Testis (tissue), 3 donors: Measurements from ENCODE around the gene C19orf81. TPM values are rescaled to one million over a fixed set of nuclear protein-coding genes. Genes with fewer than 3 reads are reported as not detected.
A peak's percentile ranks its signal among the peaks of the same experiment; 100 is the strongest.

Experiments used
- DNase-seq: peaks from one replicate; pipeline ENCODE4 v3.0.0-alpha.2; 2019
- H3K27ac ChIP-seq, 2 donors: fragments of 200-600 bp; sonication (generic); one replicate each; pipeline ENCODE4 v1.5.1; 2019
- H3K27me3 ChIP-seq: fragments of 200-600 bp; sonication (generic); one replicate; pipeline ENCODE4 v1.5.1; 2019
- H3K36me3 ChIP-seq: fragments of 200-600 bp; sonication (generic); one replicate; pipeline ENCODE4 v1.5.1; 2017; ENCODE audit warnings: low read depth; ENCODE audit errors: missing control alignments
- H3K4me1 ChIP-seq: fragments of 200-600 bp; sonication (generic); one replicate; pipeline ENCODE4 v1.5.1; 2019
- H3K4me3 ChIP-seq, 2 donors: fragments of 200-600 bp; sonication (generic); one replicate each; pipeline ENCODE4 v1.5.1; 2017 to 2019
- H3K9me3 ChIP-seq: fragments of 200-600 bp; sonication (generic); one replicate; pipeline ENCODE4 v1.5.1; 2017
- CTCF ChIP-seq, 3 experiments: fragments of 450-650 bp in 2 of 3; fragments of 200-600 bp in 1 of 3; sonication (generic) in 1 of 3; IDR thresholded peaks; one replicate each; pipeline ENCODE4 v1.5.1; 2016 to 2019; ENCODE audit warnings: antibody characterized with exemption in 3 of 3, mild to moderate bottlenecking in 2 of 3, moderate library complexity in 1 of 3
- POLR2A ChIP-seq: fragments of 450-650 bp; IDR thresholded peaks from one replicate; pipeline ENCODE4 v1.6.1; 2017; ENCODE audit warnings: antibody characterized with exemption, mild to moderate bottlenecking, moderate library complexity
- WGBS, 2 donors: methylation state at CpG; one replicate each; pipeline ENCODE4 v1.1.5; 2018; 5-methylcytosine and 5-hydroxymethylcytosine counted together
- intact Hi-C: fragments of 100-400 bp; cut with DNase I; formaldehyde crosslinking; loops from one replicate; pipeline ENCODE4 v1.15.1; 2023; ENCODE audit warnings: low total_unique reads
- polyA plus RNA-seq: library from polyadenylated mRNA; stranded (reverse); fragments of 350-450 nt; fragmentation: Illumina TruSeq; extraction: RNeasy Lipid Tissue Mini Kit (QIAGEN cat#74804); gene quantifications from one replicate; pipeline ENCODE4 v1.2.3, GENCODE V29; 2014; ENCODE audit warnings: low read depth, low replicate concordance; ENCODE audit not compliant: insufficient read depth
- total RNA-seq, 2 donors: library from RNA; depleted of rRNA; stranded (reverse); fragments of >200 nt; gene quantifications; one replicate each; pipeline ENCODE4 v1.2.3, GENCODE V29; 2016

The C19orf81 gene
- total and polyA plus RNA-seq, 3 donors from 2014 or later: 5.4 to 11.7 (median 10.2) TPM

GRCh38 chr19:50648659-50649058 is 586 bp upstream of the C19orf81 start:
- intact Hi-C loops: no loop called here
- H3K9me3 ChIP-seq: no peaks in the 10 kb centered on the region
- no peaks in the 10 kb centered on the region for H3K27me3 ChIP-seq
- no peaks in the 10 kb centered on the region for H3K4me1 ChIP-seq
- TF ChIP-seq POLR2A: no peak
- no peak for TF ChIP-seq CTCF (IDR thresholded peaks at IDR 0.05)
- H3K4me3 ChIP-seq: no peak overlapping the region
- H3K27ac ChIP-seq: no peak overlapping the region
- DNase-seq: no peak
- WGBS, 2 donors: 38 to 41% methylated on average over 5 of the region's 5 CpGs
- H3K36me3 ChIP-seq: no peaks in the 10 kb centered on the region

DNA sequence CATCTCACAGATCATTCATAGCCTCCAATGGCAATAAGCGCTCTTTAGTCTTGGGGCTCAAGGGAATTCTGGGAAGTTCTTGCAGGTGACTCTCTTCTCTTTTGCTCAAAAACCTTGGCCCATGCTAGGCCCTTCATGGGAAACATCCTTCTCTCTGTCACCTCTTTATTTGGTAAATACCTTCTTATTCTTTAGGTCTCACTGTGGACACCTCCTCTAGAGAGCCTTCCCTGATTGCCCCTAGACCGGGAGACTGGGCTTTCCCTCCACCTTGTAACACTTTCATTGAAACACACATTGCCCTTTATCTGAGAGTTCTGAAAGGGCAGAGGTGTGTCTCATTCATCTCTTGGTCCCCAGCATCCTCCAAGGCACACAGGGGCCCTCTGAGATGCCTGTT is 1.9 kb downstream of the C19orf81 start:
- H3K27me3 ChIP-seq: no peaks in the 10 kb centered on the region

GRCh38 chr19:50652722-50653121 is 3.5 kb downstream of the C19orf81 start:
- Histone ChIP-seq H3K4me3 (no peak overlapping the region), H3K36me3 (no peaks in the 10 kb centered on the region), H3K9me3 (no peaks in the 10 kb centered on the region), H3K4me1 (peaks cover 5% of the 10 kb centered on the region), H3K27ac (no peak overlapping the region), H3K27me3 (no peaks in the 10 kb centered on the region)
- intact Hi-C loops: no loop called here
- WGBS, 2 donors: 87 to 90% methylated on average over 6 of the region's 6 CpGs
- no peak for DNase-seq
- TF ChIP-seq CTCF (IDR thresholded peaks at IDR 0.05): no peak
- TF ChIP-seq POLR2A: no peak

More for the DNA sequence above, 1.9 kb downstream of the C19orf81 start:
- Histone ChIP-seq H3K27ac (no peak overlapping the region), H3K36me3 (no peaks in the 10 kb centered on the region), H3K4me1 (no peaks in the 10 kb centered on the region), H3K9me3 (no peaks in the 10 kb centered on the region), H3K4me3 (no peak overlapping the region)
- TF ChIP-seq CTCF (IDR thresholded peaks at IDR 0.05) (no peak), POLR2A (no peak)
- intact Hi-C loops: no loop called here
- 88 to 89% methylated on average over 2 of the region's 2 CpGs for WGBS, 2 donors
- DNase-seq: no peak

DNA sequence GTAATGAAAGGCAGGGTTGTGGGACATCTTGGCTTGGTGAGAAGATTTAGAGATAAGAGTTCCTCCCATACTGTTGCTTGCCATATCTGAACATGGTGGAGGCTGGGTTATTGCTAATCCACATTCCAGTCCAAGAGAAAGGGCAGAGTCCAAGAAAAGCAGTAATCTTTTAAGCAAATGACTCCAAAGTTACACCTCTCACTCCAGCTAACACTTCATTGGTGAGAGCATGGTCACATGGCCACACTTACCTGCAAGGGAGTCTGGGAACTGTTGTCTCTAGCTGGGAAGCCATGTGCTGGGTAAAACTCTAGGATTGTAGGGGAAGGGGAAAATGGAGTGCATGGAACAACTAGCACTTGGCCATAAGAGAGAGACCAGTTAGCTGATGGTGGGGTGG is 5.6 kb downstream of the C19orf81 start:
- H3K4me1 ChIP-seq: peaks cover 5% of the 10 kb centered on the region
- intact Hi-C loops: no loop called here
- TF ChIP-seq POLR2A (no peak), CTCF (IDR thresholded peaks at IDR 0.05) (no peak)
- DNase-seq: no peak
- H3K9me3 ChIP-seq: no peaks in the 10 kb centered on the region
- H3K36me3 ChIP-seq: no peaks in the 10 kb centered on the region
- no peak overlapping the region for H3K27ac ChIP-seq
- no peaks in the 10 kb centered on the region for H3K27me3 ChIP-seq
- no peak overlapping the region for H3K4me3 ChIP-seq

GRCh38 chr19:50657222-50657669 is 8.0 kb downstream of the C19orf81 start:
- Histone ChIP-seq H3K4me3 (peak overlapping the region in 1 of 2 donors; percentile 50), H3K27ac (no peak overlapping the region), H3K4me1 (peaks cover 5% of the 10 kb centered on the region), H3K36me3 (no peaks in the 10 kb centered on the region), H3K9me3 (no peaks in the 10 kb centered on the region), H3K27me3 (no peaks in the 10 kb centered on the region)
- intact Hi-C loops: no loop called here
- no peak for TF ChIP-seq CTCF (IDR thresholded peaks at IDR 0.05)
- no peak for TF ChIP-seq POLR2A
- 42 to 45% methylated on average over 6 of the region's 6 CpGs for WGBS, 2 donors
- DNase-seq: no peak
